ENCODE results near the gene ILKAP.
"Not testable (repeated sequence)": the region's sequence is repeated elsewhere in the genome, so short reads cannot be mapped to it uniquely, and the experiment has no call there.

Gene ILKAP

GRCh38 chr2:238190445-238190844 lies 13.1 kb downstream of the ILKAP start:
- DNase-seq: no peak

- no peak for DNase-seq
These were observed 15.6 kb downstream of the ILKAP start for GRCh38 chr2:238187618-238188548.

GRCh38 chr2:238183821-238184220 lies 19.7 kb downstream of the ILKAP start:
- no peak for DNase-seq

- DNase-seq: no peak
These were observed 21.1 kb downstream of the ILKAP start for GRCh38 chr2:238182362-238182761.

- no peak for DNase-seq
These were observed 22.9 kb downstream of the ILKAP start for GRCh38 chr2:238180554-238180953.

GRCh38 chr2:238176613-238177012 lies 26.9 kb downstream of the ILKAP start:
- DNase-seq: no peak

- no peak for DNase-seq
These were observed 28.8 kb downstream of the ILKAP start for GRCh38 chr2:238174701-238175100.

- no peak for DNase-seq
These were observed 29.2 kb downstream of the ILKAP start for GRCh38 chr2:238174291-238174690.

- DNase-seq: no peak
These were observed 29.8 kb downstream of the ILKAP start for GRCh38 chr2:238173692-238174091.

GRCh38 chr2:238172439-238172838 lies 31.1 kb downstream of the ILKAP start:
- DNase-seq: no peak

GRCh38 chr2:238171575-238172187 lies 31.8 kb downstream of the ILKAP start:
- no peak for DNase-seq

- DNase-seq: not testable (repeated sequence)
These were observed 32.4 kb downstream of the ILKAP start for GRCh38 chr2:238171072-238171431.

GRCh38 chr2:238170386-238171071 lies 33.0 kb downstream of the ILKAP start:
- no peak for DNase-seq

GRCh38 chr2:238169708-238170251 lies 33.7 kb downstream of the ILKAP start:
- DNase-seq: no peak

GRCh38 chr2:238169048-238169707 lies 34.3 kb downstream of the ILKAP start:
- no peak for DNase-seq

- no peak for DNase-seq
These were observed 35.1 kb downstream of the ILKAP start for GRCh38 chr2:238168196-238169047.

GRCh38 chr2:238167761-238168160 lies 35.7 kb downstream of the ILKAP start:
- no peak for DNase-seq

- no peak for DNase-seq
These were observed 36.2 kb downstream of the ILKAP start for GRCh38 chr2:238167344-238167715.

GRCh38 chr2:238166391-238167343 lies 36.8 kb downstream of the ILKAP start:
- no peak for DNase-seq

- DNase-seq: no peak
These were observed 38.1 kb downstream of the ILKAP start for GRCh38 chr2:238165288-238165921.
